PC-3 (cell line): Measurements from ENCODE around the gene C1orf53. TPM values are rescaled to one million over a fixed set of nuclear protein-coding genes. Genes with fewer than 3 reads are reported as not detected.

Source experiments
- ATAC-seq: fragments of 200-7000 bp; cut with Tn5 transposase; 2 replicates; pipeline ENCODE4 v1.9.1; 2020; ENCODE audit warnings: mild to moderate bottlenecking, moderate library complexity
- BruUV-seq: library from RNA; stranded (reverse); fragments of 400-500 nt; replicated peaks from 2 replicates; lab custom pipeline; 2021; lab: Mats Ljungman, UMichigan
- CTCF ChIA-PET: fragments of 300-600 bp; sonication (Branson Sonifier 250); formaldehyde crosslinking; loops from one replicate; lab custom pipeline; 2022; ENCODE audit warnings: antibody characterized with exemption; lab: Charles Lee
- POLR2A ChIA-PET: fragments of 300-600 bp; sonication (Branson Sonifier 250); formaldehyde crosslinking; loops from one replicate; lab custom pipeline; 2022; ENCODE audit warnings: antibody characterized with exemption; ENCODE audit not compliant: unreplicated experiment; lab: Charles Lee
- DNase-seq: peaks from one replicate; pipeline ENCODE4 v3.0.0-alpha.2; 2015
- H2AFZ ChIP-seq: fragments of 300-600 bp; sonication (generic); 2 replicates; pipeline ENCODE4 v1.6.0; 2016; ENCODE audit warnings: antibody characterized with exemption, low read length
- H3F3A ChIP-seq: fragments of 300-600 bp; sonication (generic); one replicate; pipeline ENCODE4 v1.6.0; 2017; ENCODE audit warnings: antibody characterized with exemption, low read length, control low read depth, mild to moderate bottlenecking; ENCODE audit not compliant: unreplicated experiment
- H3K27ac ChIP-seq: fragments of 300-600 bp; sonication (generic); 2 replicates; pipeline ENCODE4 v1.5.1; 2016; ENCODE audit warnings: mild to moderate bottlenecking, low read length
- H3K27me3 ChIP-seq: fragments of 300-600 bp; sonication (generic); 2 replicates; pipeline ENCODE4 v1.6.1; 2016; ENCODE audit warnings: low read length, mixed read lengths
- H3K36me3 ChIP-seq: fragments of 300-600 bp; sonication (generic); 2 replicates; pipeline ENCODE4 v1.6.1; 2016; ENCODE audit warnings: low read depth, mixed run types, low read length, mixed read lengths
- H3K4me1 ChIP-seq: fragments of 300-600 bp; sonication (generic); 2 replicates; pipeline ENCODE4 v1.5.1; 2016; ENCODE audit warnings: low read length; ENCODE audit not compliant: insufficient read depth
- H3K4me2 ChIP-seq: fragments of 300-600 bp; sonication (generic); 2 replicates; pipeline ENCODE4 v1.6.0; 2016; ENCODE audit warnings: low read length
- H3K4me3 ChIP-seq: fragments of 300-600 bp; sonication (generic); 2 replicates; pipeline ENCODE4 v1.5.1; 2016; ENCODE audit warnings: mild to moderate bottlenecking, low read length, mixed read lengths
- H3K79me2 ChIP-seq: fragments of 300-600 bp; sonication (generic); 2 replicates; pipeline ENCODE4 v1.6.1; 2017; ENCODE audit warnings: low read length, mixed read lengths
- H3K9ac ChIP-seq: fragments of 300-600 bp; sonication (generic); 2 replicates; pipeline ENCODE4 v1.6.0; 2016; ENCODE audit warnings: mild to moderate bottlenecking, low read length
- H3K9me2 ChIP-seq: fragments of 300-600 bp; sonication (generic); replicated peaks from 2 replicates; pipeline ENCODE4 v1.6.1; 2016; ENCODE audit warnings: mixed run types, low read length, mixed read lengths
- H3K9me3 ChIP-seq: fragments of 300-600 bp; sonication (generic); 2 replicates; pipeline ENCODE4 v1.6.1; 2016; ENCODE audit warnings: low read length, mixed read lengths
- H4K20me1 ChIP-seq: fragments of 300-600 bp; sonication (generic); 2 replicates; pipeline ENCODE4 v1.6.1; 2016; ENCODE audit warnings: low read length, mixed read lengths
- CTCF ChIP-seq: fragments of 300-600 bp; sonication (generic); conservative IDR thresholded peaks from 2 replicates; pipeline ENCODE4 v1.5.1; 2017; ENCODE audit warnings: antibody characterized with exemption, low read depth, mild to moderate bottlenecking, low read length
- EZH2 ChIP-seq: fragments of 300-600 bp; sonication (generic); IDR thresholded peaks from one replicate; pipeline ENCODE4 v1.6.1; 2017; ENCODE audit warnings: antibody characterized with exemption, mild to moderate bottlenecking, low read length; ENCODE audit not compliant: unreplicated experiment
- EZH2phosphoT487 ChIP-seq: fragments of 300-600 bp; sonication (generic); IDR thresholded peaks from 2 replicates; pipeline ENCODE4 v1.6.1; 2018; ENCODE audit warnings: mild to moderate bottlenecking, antibody characterized with exemption, low read length, borderline replicate concordance
- intact Hi-C: fragments of 100-400 bp; cut with micrococcal nuclease; formaldehyde crosslinking; loops from 2 replicates; pipeline ENCODE4 v1.9.0; 2023
- total RNA-seq: library from RNA; depleted of rRNA; stranded (reverse); fragments of >200 nt; gene quantifications from 2 replicates; pipeline ENCODE4 v1.2.3, GENCODE V29; 2014

C1orf53 gene
- total RNA-seq, 1 experiment from 2014 or later: 10.4 TPM

GRCh38 chr1:197911857-197912696 lies 9.6 kb downstream of the C1orf53 start:
- intact Hi-C loops: loop anchor here (10.0 kb wide), 1 partner anchor 773 kb away; no protein-coding TSS in a partner anchor
- H3K79me2 ChIP-seq: no peaks in the 10 kb centered on the region
- H3K36me3 ChIP-seq: no peaks in the 10 kb centered on the region
- ChIA-PET POLR2A (no interaction called here), CTCF (interaction anchor here (0.5 kb wide), 1 partner anchor 9 kb away, joined by 3 read pairs; no protein-coding TSS in a partner anchor)
- no peaks in the 10 kb centered on the region for H4K20me1 ChIP-seq
- H3K4me3 ChIP-seq: no peak overlapping the region
- no peak for ATAC-seq
- H3K4me1 ChIP-seq: peaks cover 4% of the 10 kb centered on the region; the same call in 1 of the 2 replicates
- H3K27ac ChIP-seq: no peak overlapping the region
- H3F3A ChIP-seq: no peaks in the 10 kb centered on the region
- H2AFZ ChIP-seq: no peak overlapping the region
- no TSS peak for BruUV-seq
- no peak for DNase-seq
- no peaks in the 10 kb centered on the region for H3K27me3 ChIP-seq
- no peaks in the 10 kb centered on the region for H3K9me2 ChIP-seq
- H3K4me2 ChIP-seq: no peak overlapping the region
- H3K9ac ChIP-seq: no peak overlapping the region
- H3K9me3 ChIP-seq: no peaks in the 10 kb centered on the region
- TF ChIP-seq EZH2 (no peak), CTCF (no peak), EZH2phosphoT487 (no peak)

- Histone ChIP-seq H3K4me3 (no peak overlapping the region), H3K9me3 (no peaks in the 10 kb centered on the region), H3K79me2 (no peaks in the 10 kb centered on the region), H3K4me2 (no peak overlapping the region), H4K20me1 (no peaks in the 10 kb centered on the region), H3F3A (no peaks in the 10 kb centered on the region), H3K4me1 (peaks cover 4% of the 10 kb centered on the region; the same call in 1 of the 2 replicates), H2AFZ (no peak overlapping the region), H3K9ac (no peak overlapping the region), H3K9me2 (no peaks in the 10 kb centered on the region), H3K27me3 (no peaks in the 10 kb centered on the region), H3K27ac (no peak overlapping the region), H3K36me3 (no peaks in the 10 kb centered on the region)
- ATAC-seq (no peak), DNase-seq (no peak)
- ChIA-PET POLR2A (no interaction called here), CTCF (no interaction called here)
- TF ChIP-seq EZH2: no peak
- TF ChIP-seq CTCF: no peak
- TF ChIP-seq EZH2phosphoT487: no peak
- intact Hi-C loops: loop anchor here (10.0 kb wide), 1 partner anchor 772 kb away; no protein-coding TSS in a partner anchor
- no TSS peak for BruUV-seq
Observed at GRCh38 chr1:197912739-197913494, 10.5 kb downstream of the C1orf53 start.
